Pancreas (tissue), 10 donors: ENCODE measurements around the gene DRAXIN. TPM values are rescaled to one million over a fixed set of nuclear protein-coding genes. Genes with fewer than 3 reads are reported as not detected.
A peak's percentile ranks its signal among the peaks of the same experiment; 100 is the strongest.

ENCODE experiments used
- ATAC-seq, 4 donors: fragments of 200-7000 bp; cut with Tn5 transposase; one replicate each; pipeline versions ENCODE4 v1.8.0 to v1.9.1; 2020; ENCODE audit warnings: mild to moderate bottlenecking in 4 of 4, moderate library complexity in 4 of 4
- DNase-seq, 6 donors: peaks; one replicate each; pipeline ENCODE4 v3.0.0-alpha.2; 2020
- FAIRE-seq: peaks from 2 replicates; lab custom pipeline; 2012; peaks lifted over from hg19 to GRCh38; lab: Jason Lieb, UNC
- H3K27ac ChIP-seq, 4 donors: fragments of 200-600 bp; sonication (generic); 1 replicate in 3 of 4; 2 replicates in 1 of 4; pipeline versions ENCODE4 v1.5.0 to v1.8.0; 2020
- H3K27me3 ChIP-seq, 4 donors: fragments of 200-600 bp; one replicate each; pipeline ENCODE4 v1.8.0; 2021
- H3K36me3 ChIP-seq, 3 donors: fragments of 200-600 bp; sonication (generic) in 1 of 3; one replicate each; pipeline versions ENCODE4 v1.5.0 to v1.8.0; 2020 to 2021
- H3K4me1 ChIP-seq, 3 donors: fragments of 200-600 bp; one replicate each; pipeline ENCODE4 v1.8.0; 2021
- H3K4me3 ChIP-seq, 4 donors: fragments of 200-600 bp; sonication (generic) in 2 of 4; one replicate each; pipeline versions ENCODE4 v1.5.0 to v1.8.0; 2020 to 2021
- H3K9me3 ChIP-seq, 4 donors: fragments of 200-600 bp; one replicate each; pipeline ENCODE4 v1.8.0; 2021
- WGBS, 2 donors: extraction: QIAGEN DNeasy Blood & Tissue Kit; methylation state at CpG; one replicate each; pipeline ENCODE4 v1.1.7; 2013; 5-methylcytosine and 5-hydroxymethylcytosine counted together
- intact Hi-C, 3 donors: fragments of 100-400 bp; cut with DNase I; formaldehyde crosslinking; loops; one replicate each; pipeline versions ENCODE4 v1.11.1 to v1.14.2; 2022
- polyA plus RNA-seq, 2 donors: library from polyadenylated mRNA; stranded (reverse); fragments of 200-250 nt; gene quantifications; one replicate each; pipeline ENCODE4 v1.2.3, GENCODE V29; 2013
- total RNA-seq, 6 donors: library from RNA; stranded (reverse); fragmentation: NEBNext Ultra II Directional in 4 of 6; extraction: Animal tissue kit (Norgen Biotek cat#: 25700) in 4 of 6; gene quantifications; one replicate each; pipeline versions ENCODE4 v1.2.1 to v1.2.4, GENCODE V29; 2021 to 2023
- TF ChIP-seq, protein P1 (sequence below), 4 donors: fragments of 200-600 bp; sonication (generic) in 3 of 4; IDR thresholded peaks; one replicate each; pipeline versions ENCODE4 v1.5.0 to v1.8.0; 2021; ENCODE audit warnings: antibody characterized with exemption in 4 of 4
- donor health status: healthy with polysubstance abuse.
- donor health status: DM: no; HTN: no; CAD: no; lungs with moderate emphysema.
- donor health status: DM: no; HTN: no; CAD: no.
- donor health status: control.
- donor health status: control.
- donor health status: Bipolar disorder and iron deficiency.
- donor health status: DM: yes; HTN: yes; CAD: no.
- donor health status: DM: no; HTN: no; CAD: no.
- donor health status: DM: no; HTN: no; CAD: no.
- donor health status: DM: yes; HTN: yes; CAD: no.

Gene DRAXIN
- total and polyA plus RNA-seq, 8 donors: under 0.01 to 0.09 (median 0.03) TPM; not detected in 1

DNA sequence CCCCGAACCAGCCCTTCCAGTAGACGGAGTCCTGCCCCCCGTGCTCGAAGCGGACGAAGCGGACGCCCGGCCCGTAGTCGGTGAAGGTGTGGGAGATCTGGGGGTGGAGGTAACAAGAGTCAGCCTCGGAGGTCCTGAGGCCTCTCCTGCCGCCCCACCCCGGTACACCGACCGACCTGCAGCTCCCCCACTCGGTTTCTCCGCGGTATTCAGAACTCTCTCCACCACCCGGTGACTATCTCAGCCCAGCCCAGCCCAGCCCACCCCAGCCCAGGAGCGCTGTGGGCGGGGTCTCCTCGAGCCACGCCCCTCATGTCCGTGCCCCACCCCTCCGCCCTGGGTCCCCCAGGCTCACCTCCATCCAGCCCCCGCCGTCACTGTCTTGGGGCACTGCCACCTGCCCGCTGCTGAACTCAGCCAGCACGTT is 42.8 kb upstream of the DRAXIN start:
- intact Hi-C loops: loop anchor here in 2 of 3 donors (10.0 kb wide), 4 partner anchors 314 to 614 kb away; no protein-coding TSS in a partner anchor
- no peaks in the 10 kb centered on the region for H3K27me3 ChIP-seq
- no peak for FAIRE-seq
- peaks cover 5 to 27% (median 20%) of the 10 kb centered on the region in 3 donors for H3K4me1 ChIP-seq
- H3K9me3 ChIP-seq: no peaks in the 10 kb centered on the region
- peak overlapping the region in 2 of 4 donors; percentile 37 for H3K4me3 ChIP-seq
- 11 to 14% methylated on average over 23 to 30 of the region's 30 CpGs for WGBS, 2 donors
- H3K36me3 ChIP-seq: no peaks in the 10 kb centered on the region
- ATAC-seq: peak; percentile 35 to 56 (median 46)
- no peak overlapping the region for H3K27ac ChIP-seq
- peak in 5 of 6 donors; percentile 68 to 90 (median 83) for DNase-seq
- TF ChIP-seq, protein P1, sequence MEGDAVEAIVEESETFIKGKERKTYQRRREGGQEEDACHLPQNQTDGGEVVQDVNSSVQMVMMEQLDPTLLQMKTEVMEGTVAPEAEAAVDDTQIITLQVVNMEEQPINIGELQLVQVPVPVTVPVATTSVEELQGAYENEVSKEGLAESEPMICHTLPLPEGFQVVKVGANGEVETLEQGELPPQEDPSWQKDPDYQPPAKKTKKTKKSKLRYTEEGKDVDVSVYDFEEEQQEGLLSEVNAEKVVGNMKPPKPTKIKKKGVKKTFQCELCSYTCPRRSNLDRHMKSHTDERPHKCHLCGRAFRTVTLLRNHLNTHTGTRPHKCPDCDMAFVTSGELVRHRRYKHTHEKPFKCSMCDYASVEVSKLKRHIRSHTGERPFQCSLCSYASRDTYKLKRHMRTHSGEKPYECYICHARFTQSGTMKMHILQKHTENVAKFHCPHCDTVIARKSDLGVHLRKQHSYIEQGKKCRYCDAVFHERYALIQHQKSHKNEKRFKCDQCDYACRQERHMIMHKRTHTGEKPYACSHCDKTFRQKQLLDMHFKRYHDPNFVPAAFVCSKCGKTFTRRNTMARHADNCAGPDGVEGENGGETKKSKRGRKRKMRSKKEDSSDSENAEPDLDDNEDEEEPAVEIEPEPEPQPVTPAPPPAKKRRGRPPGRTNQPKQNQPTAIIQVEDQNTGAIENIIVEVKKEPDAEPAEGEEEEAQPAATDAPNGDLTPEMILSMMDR (IDR thresholded peaks at IDR 0.05): no peak

DNA sequence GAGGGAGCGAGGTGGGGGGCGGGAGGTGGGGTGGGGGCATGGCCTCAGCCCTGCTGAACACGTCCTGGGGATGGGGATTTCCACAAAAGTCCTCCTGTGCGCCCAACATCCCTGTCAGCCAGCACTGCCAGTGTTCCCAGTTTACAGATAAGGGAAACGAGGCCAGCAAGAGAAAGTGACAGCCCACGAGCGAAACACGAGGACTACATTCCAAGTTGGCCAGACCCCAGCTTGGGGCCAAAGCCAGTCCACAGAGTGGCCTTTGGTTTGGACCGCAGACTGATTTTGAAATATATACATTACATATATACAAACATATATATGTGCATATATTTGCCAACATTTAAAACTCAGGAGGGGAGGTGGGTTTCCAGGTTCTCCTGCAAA is 42.3 kb upstream of the DRAXIN start:
- Histone ChIP-seq H3K4me1 (peaks cover 5 to 27% (median 20%) of the 10 kb centered on the region in 3 donors), H3K27ac (peak overlapping the region in 1 of 4 donors; percentile 81), H3K36me3 (no peaks in the 10 kb centered on the region), H3K4me3 (peak overlapping the region in 3 of 4 donors; percentile 23 to 37 (median 37)), H3K9me3 (no peaks in the 10 kb centered on the region), H3K27me3 (no peaks in the 10 kb centered on the region)
- TF ChIP-seq, protein P1 (IDR thresholded peaks at IDR 0.05): no peak
- FAIRE-seq (no peak), ATAC-seq (peak in 2 of 4 donors; percentile 0), DNase-seq (peak in 3 of 6 donors; percentile 49 to 60 (median 57))
- 6 to 12% methylated on average over 9 of the region's 9 CpGs for WGBS, 2 donors
- intact Hi-C loops: loop anchor here in 2 of 3 donors (10.0 kb wide), 4 partner anchors 314 to 614 kb away; no protein-coding TSS in a partner anchor

- intact Hi-C loops: loop anchor here in 2 of 3 donors (5.0 to 10.0 kb wide), 6 partner anchors 68 to 615 kb away; no protein-coding TSS in a partner anchor
- ATAC-seq: no peak
Measured at GRCh38 chr1:11649624-11650330, 41.7 kb upstream of the DRAXIN start.

GRCh38 chr1:11650331-11650991 is 41.0 kb upstream of the DRAXIN start:
- Histone ChIP-seq H3K36me3 (no peaks in the 10 kb centered on the region), H3K27ac (peak overlapping the region; percentile 73 to 91 (median 78)), H3K4me1 (peaks cover 5 to 32% (median 21%) of the 10 kb centered on the region in 3 donors), H3K4me3 (peak overlapping the region in 3 of 4 donors; percentile 23 to 37 (median 37)), H3K27me3 (no peaks in the 10 kb centered on the region), H3K9me3 (no peaks in the 10 kb centered on the region)
- FAIRE-seq: no peak
- peak; percentile 68 to 77 (median 72) for ATAC-seq
- WGBS, 2 donors: 4% methylated on average over 43 to 47 of the region's 47 CpGs
- peak; percentile 91 to 97 (median 94) for DNase-seq
- TF ChIP-seq, protein P1 (IDR thresholded peaks at IDR 0.05): peak; percentile 44 to 65 (median 57)
- intact Hi-C loops: loop anchor here in 2 of 3 donors (5.0 to 10.0 kb wide), 2 partner anchors 67 to 74 kb away; no protein-coding TSS in a partner anchor

More at GRCh38 chr1:11649624-11650330, 41.7 kb upstream of the DRAXIN start:
- Histone ChIP-seq H3K9me3 (no peaks in the 10 kb centered on the region), H3K36me3 (no peaks in the 10 kb centered on the region), H3K4me3 (peak overlapping the region in 3 of 4 donors; percentile 23 to 37 (median 37)), H3K27ac (peak overlapping the region; percentile 73 to 91 (median 78)), H3K4me1 (peaks cover 5 to 27% (median 20%) of the 10 kb centered on the region in 3 donors), H3K27me3 (no peaks in the 10 kb centered on the region)
- WGBS, 2 donors: 22 to 25% methylated on average over 20 to 21 of the region's 21 CpGs
- FAIRE-seq: no peak
- DNase-seq: peak in 2 of 6 donors; percentile 68 to 83
- TF ChIP-seq, protein P1 (IDR thresholded peaks at IDR 0.05): no peak
